ENCODE measurements around the gene HSPA8. TPM values are rescaled to one million over a fixed set of nuclear protein-coding genes. Genes with fewer than 3 reads are reported as not detected.

The HSPA8 gene
- 955 and 1,764 TPM in 2 replicates for total RNA-seq

GRCh38 chr11:123061403-123062157 is at the start of gene HSPA8:
TSS of gene HSPA8 (minus strand) at chr11:123062136. CDS start at chr11:123061324, 812 bp downstream.

Other genes with a start within 250 kb of the HSPA8 start
- gene CRTAM, start 223.6 kb downstream of the HSPA8 start, total RNA-seq = not detected in 2 replicates
- gene JHY, start 179.4 kb downstream of the HSPA8 start, total RNA-seq = 1.5 and 2.0 TPM in 2 replicates
- gene BSX, start 80.3 kb downstream of the HSPA8 start, total RNA-seq = not detected in 2 replicates
- gene CLMP, start 133.1 kb upstream of the HSPA8 start, total RNA-seq = 67.5 and 69.9 TPM in 2 replicates

Data from hair follicular keratinocyte (primary cell).